DOHH2 (cell line): ENCODE data around the gene SCLY.

ENCODE experiments used
- H3F3A ChIP-seq: fragments of 200-600 bp; sonication (generic), shearing (Covaris generic); 2 replicates; pipeline ENCODE4 v1.6.0; 2016; ENCODE audit warnings: antibody characterized with exemption, mild to moderate bottlenecking; ENCODE audit not compliant: control insufficient read depth, insufficient read depth
- H3K27ac ChIP-seq: fragments of 200-600 bp; sonication (generic); 2 replicates; pipeline ENCODE4 v1.5.1; 2014; ENCODE audit warnings: low read depth, mild to moderate bottlenecking, low read length, moderate library complexity
- H3K27me3 ChIP-seq: fragments of 200-600 bp; sonication (generic); 2 replicates; pipeline ENCODE4 v1.6.1; 2014; ENCODE audit warnings: mild to moderate bottlenecking, low read length, mixed read lengths; ENCODE audit not compliant: control insufficient read depth
- H3K36me3 ChIP-seq: fragments of 200-600 bp; sonication (generic); 2 replicates; pipeline ENCODE4 v1.6.1; 2014; ENCODE audit warnings: mild to moderate bottlenecking, low read length, moderate library complexity, mixed read lengths; ENCODE audit not compliant: control insufficient read depth
- H3K4me1 ChIP-seq: fragments of 200-600 bp; sonication (generic); 2 replicates; pipeline ENCODE4 v1.6.1; 2014; ENCODE audit warnings: mild to moderate bottlenecking, low read length, mixed read lengths; ENCODE audit not compliant: control insufficient read depth
- H3K4me2 ChIP-seq: fragments of 200-600 bp; sonication (generic); 2 replicates; pipeline ENCODE4 v1.6.0; 2014; ENCODE audit warnings: mild to moderate bottlenecking, low read length, moderate library complexity
- H3K4me3 ChIP-seq: fragments of 200-600 bp; sonication (generic); 2 replicates; pipeline ENCODE4 v1.5.1; 2014; ENCODE audit warnings: mild to moderate bottlenecking, low read length, mixed read lengths
- H3K79me2 ChIP-seq: fragments of 200-600 bp; sonication (generic); 2 replicates; pipeline ENCODE4 v1.6.1; 2014; ENCODE audit warnings: mild to moderate bottlenecking, low read length, mixed read lengths; ENCODE audit not compliant: control insufficient read depth
- H3K9me2 ChIP-seq: fragments of 200-600 bp; sonication (generic); replicated peaks from 2 replicates; pipeline ENCODE4 v1.6.1; 2014; ENCODE audit warnings: mild to moderate bottlenecking, low read length, mixed read lengths; ENCODE audit not compliant: control insufficient read depth
- H3K9me3 ChIP-seq: fragments of 200-600 bp; sonication (generic); 2 replicates; pipeline ENCODE4 v1.6.1; 2014; ENCODE audit warnings: antibody characterized with exemption, low read length, mixed read lengths; ENCODE audit not compliant: control insufficient read depth, insufficient read depth
- H4K20me1 ChIP-seq: fragments of 200-600 bp; sonication (generic); 2 replicates; pipeline ENCODE4 v1.6.0; 2014; ENCODE audit warnings: low read depth, mild to moderate bottlenecking, antibody characterized with exemption, low read length, moderate library complexity; ENCODE audit not compliant: control insufficient read depth, insufficient read depth
- CTCF ChIP-seq: fragments of 200-600 bp; sonication (generic); IDR thresholded peaks from one replicate; pipeline ENCODE4 v1.5.1; 2014; ENCODE audit warnings: antibody characterized with exemption, mild to moderate bottlenecking, low read depth, low read length; ENCODE audit not compliant: poor library complexity, severe bottlenecking
- EZH2phosphoT487 ChIP-seq: fragments of 200-600 bp; sonication (generic); IDR thresholded peaks from 2 replicates; pipeline ENCODE4 v1.6.1; 2017; ENCODE audit warnings: borderline replicate concordance, mild to moderate bottlenecking, antibody characterized with exemption, low read length, moderate library complexity, mixed read lengths

The SCLY gene

DNA sequence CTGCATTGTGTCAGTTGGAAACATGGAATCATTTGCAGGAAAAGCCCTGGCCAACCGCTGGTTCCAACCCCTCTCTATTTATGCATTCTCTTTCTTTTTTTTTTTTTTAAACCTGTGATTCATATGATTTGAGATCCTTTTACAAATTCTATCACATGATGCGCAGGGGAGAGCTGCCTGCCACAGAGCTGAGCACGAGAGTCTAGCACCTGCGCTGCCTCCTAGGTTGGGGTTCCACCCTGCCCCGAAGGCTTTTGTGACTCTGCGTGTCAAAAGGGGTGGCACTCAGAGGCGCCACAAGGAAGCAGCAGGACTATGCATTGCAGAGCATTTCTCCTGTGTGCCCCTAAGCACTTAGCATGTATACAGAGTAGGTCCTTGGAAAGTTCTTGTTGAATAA, 22.0 kb downstream of the SCLY start:
- H3K9me3 ChIP-seq = no peaks in the 10 kb centered on the region

GRCh38 chr2:238083919-238084318, 23.1 kb downstream of the SCLY start:
- Histone ChIP-seq H3K4me1 (peaks cover 13% of the 10 kb centered on the region), H3K27me3 (no peaks in the 10 kb centered on the region), H3K4me3 (no peak overlapping the region), H3K27ac (no peak overlapping the region), H3K9me3 (no peaks in the 10 kb centered on the region), H3K4me2 (no peak overlapping the region), H3K79me2 (no peaks in the 10 kb centered on the region), H3K36me3 (peaks cover 62% of the 10 kb centered on the region), H3K9me2 (no peaks in the 10 kb centered on the region), H3F3A (peaks cover 7% of the 10 kb centered on the region; the same call in 1 of the 2 replicates), H4K20me1 (no peaks in the 10 kb centered on the region)
- TF ChIP-seq CTCF (no peak), EZH2phosphoT487 (no peak)

More for the DNA sequence above, 22.0 kb downstream of the SCLY start:
- H3K27ac ChIP-seq = no peak overlapping the region
- TF ChIP-seq EZH2phosphoT487 (no peak), CTCF (no peak)
- H3K4me3 ChIP-seq = no peak overlapping the region
- no peak overlapping the region for H3K4me2 ChIP-seq
- H4K20me1 ChIP-seq = no peaks in the 10 kb centered on the region
- H3K4me1 ChIP-seq = peaks cover 12% of the 10 kb centered on the region
- H3K79me2 ChIP-seq = no peaks in the 10 kb centered on the region
- H3F3A ChIP-seq = peaks cover 7% of the 10 kb centered on the region; the same call in 1 of the 2 replicates
- H3K9me2 ChIP-seq = no peaks in the 10 kb centered on the region
- no peaks in the 10 kb centered on the region for H3K27me3 ChIP-seq
- H3K36me3 ChIP-seq = peaks cover 52% of the 10 kb centered on the region

- Histone ChIP-seq H3K9me2 (no peaks in the 10 kb centered on the region), H3F3A (peaks cover 7% of the 10 kb centered on the region; the same call in 1 of the 2 replicates), H3K4me2 (no peak overlapping the region), H3K36me3 (peaks cover 59% of the 10 kb centered on the region), H3K9me3 (no peaks in the 10 kb centered on the region), H3K79me2 (no peaks in the 10 kb centered on the region), H3K27ac (no peak overlapping the region), H4K20me1 (no peaks in the 10 kb centered on the region), H3K4me1 (peaks cover 13% of the 10 kb centered on the region), H3K27me3 (no peaks in the 10 kb centered on the region), H3K4me3 (no peak overlapping the region)
- TF ChIP-seq CTCF (no peak), EZH2phosphoT487 (no peak)
Observed at GRCh38 chr2:238084761-238085160, 24.0 kb downstream of the SCLY start.
